EH (cell line): Measurements from ENCODE around the gene TSEN15.
"Not testable (repeated sequence)": the region's sequence is repeated elsewhere in the genome, so short reads cannot be mapped to it uniquely, and the experiment has no call there.

Source experiments
- DNase-seq: peaks from one replicate; pipeline ENCODE4 v3.0.0-alpha.2; 2015; ENCODE audit warnings: low read depth

Gene TSEN15

DNA sequence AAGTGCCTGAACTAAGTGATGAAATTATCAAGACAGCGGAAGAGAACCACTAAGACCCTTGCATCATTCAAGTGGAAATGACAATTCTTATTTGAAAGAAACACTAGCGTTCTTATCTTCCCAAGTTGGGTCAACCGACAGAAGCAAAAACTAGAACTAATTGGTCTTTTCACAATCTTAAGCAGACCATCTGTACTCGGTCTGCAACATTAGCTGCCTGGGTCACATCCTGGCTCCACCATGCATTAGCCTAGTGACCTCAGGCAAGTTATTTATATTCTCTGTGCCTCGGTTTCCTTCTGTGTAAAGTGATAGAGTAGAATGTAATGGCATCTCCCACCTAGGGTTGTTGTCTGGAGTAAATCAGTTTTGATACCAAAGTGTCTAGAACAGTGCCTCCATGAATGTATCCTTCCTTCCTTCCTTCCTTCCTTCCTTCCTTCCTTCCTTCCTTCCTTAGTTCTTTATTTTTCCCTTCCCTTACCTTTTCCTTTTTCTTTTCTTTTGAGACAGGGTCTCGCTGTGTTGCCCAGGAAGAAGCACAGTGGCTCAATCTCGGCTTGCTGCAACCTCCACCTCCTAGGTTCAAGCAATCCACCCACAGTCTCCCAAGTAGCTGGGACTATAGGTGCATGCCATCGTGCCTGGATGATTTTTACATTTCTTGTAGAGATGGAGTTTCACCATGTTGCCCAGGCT is 20.0 kb upstream of the TSEN15 start:
- DNase-seq, result no peak

DNA sequence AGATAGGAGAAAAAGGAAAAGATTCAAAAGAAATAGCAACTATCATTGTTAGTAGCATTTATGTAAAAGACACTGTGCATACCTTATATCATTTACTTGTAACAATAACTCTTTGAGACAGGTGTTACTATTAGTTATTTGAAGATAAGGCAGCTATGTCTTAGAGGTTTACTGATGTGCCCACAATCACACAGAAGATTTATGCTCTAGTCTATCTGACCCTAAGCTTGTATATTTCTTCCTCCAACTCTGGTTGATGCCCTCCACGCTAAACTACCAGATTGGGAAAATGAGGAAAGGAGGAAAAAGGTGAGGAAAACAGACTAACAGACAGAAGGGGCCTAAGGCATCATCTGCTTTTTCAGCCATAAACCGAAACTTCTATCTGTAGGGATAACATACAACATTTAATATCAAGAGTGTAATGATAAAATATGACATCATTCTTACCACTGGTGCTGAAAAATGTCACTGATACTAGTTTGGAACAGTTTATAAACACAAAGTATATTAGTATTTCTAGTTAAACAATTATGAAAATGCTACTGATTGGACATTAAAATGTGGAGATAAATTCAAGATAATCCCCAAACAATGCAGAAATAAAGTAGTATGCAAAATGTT is 19.1 kb upstream of the TSEN15 start:
- DNase-seq, result no peak

DNA sequence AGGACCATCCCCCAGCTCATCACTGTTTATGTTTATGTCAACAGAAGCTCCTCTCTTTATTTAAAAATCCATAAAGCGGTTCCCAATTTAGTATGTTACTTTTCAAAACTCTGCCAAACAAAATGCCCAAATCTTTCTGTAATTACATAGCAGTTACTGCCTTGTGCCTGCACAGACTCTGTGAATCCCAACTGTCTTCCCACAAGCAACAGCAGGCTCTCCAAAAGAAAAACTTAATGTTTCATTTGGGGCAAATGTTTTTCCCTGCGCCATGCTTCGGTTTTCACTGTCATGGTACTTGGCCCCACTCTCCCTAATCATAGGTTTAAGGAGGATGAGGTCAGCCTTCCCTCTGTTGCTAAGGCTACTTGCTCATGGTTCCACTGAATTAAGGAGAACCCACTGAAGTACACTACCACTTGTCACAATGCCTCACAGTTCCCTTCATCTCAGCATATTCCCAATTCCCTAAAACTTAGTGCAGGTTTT is 18.6 kb upstream of the TSEN15 start:
- no peak for DNase-seq

DNA sequence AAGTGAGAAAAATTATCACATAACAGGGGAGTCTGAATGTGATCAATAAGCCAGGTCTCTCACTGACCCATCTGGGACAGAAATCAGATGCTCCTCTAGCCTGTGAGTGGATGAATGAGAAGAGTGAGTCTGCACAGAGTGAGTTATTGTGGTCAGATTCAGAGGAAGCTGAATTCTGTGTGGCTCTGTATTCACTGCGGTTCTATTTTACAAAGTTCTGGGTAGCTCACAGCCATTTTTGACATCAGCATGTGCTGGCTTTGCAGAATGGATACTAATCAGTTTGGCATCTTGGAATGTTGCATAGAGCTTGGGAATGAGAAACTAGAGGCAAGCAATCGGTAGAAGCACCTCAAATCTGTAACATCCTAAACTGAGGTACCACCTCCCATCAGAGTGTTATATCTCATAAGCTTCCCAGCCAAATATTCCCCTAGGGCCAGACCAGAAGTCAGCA is 17.8 kb upstream of the TSEN15 start:
- peak; percentile 64 for DNase-seq

DNA sequence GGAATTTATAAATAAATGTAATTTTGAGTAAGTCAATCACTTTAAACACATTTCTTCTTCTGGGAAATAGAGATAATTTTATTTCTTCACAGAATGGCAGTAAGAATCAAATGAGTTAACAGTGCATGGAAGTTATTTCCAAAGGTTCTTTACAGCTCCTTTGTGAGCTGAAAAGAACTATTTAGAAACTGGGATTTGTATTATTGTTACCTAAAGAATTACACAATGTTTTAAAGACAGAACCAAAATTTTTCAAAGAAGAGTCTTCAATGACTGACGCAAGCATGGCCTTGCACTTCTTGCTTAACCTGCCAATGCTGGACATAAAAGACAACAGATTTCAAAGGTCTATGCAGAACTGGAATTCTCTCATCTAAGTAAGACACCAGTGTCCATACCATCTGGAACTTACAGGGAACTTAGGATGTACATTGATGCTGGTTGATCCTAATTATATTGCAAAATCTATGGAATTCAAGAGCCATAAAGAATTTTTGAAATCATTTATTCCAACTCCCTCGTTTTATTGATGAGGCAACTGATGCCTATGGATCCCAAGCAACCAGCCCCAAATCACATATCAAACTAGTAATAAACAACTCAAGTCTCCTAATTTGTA is 16.7 kb upstream of the TSEN15 start:
- no peak for DNase-seq

DNA sequence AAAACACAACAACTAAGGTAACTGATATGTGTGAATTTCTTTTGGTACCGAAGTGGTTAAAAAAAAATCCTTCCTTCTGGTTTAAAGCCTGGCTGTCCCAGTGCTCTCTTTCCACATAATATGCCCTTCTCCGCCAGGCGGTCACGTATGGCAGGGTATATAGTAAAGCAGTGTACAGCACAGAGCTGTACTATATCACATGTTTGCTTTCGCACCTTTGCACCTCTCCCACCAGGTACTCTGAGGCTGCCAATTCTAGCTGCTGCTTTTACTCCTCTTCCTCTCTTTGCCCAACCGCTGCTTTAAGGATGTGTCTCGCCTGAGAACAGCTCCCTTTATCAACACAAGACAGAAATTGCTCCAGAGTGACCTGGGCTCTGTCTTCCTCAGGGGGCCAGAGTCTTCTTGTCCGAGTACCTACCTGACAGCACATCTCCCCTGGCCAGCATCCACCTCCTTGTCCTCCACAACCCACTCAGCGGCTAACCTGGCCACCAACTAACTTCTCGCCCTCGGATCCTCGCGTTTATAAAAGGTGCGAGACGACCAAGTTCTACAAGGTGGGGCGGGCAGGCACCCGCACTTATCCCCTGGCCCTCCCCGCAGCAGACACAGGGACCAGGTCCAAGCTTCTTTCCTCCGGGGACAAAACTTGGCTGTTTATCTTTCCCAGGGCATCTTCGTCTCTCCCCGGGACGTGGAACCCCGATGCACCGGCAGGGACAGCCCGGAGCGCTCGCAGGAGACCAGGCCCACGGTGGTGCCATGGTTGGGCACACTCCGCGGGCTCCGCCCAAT is 15.6 kb upstream of the TSEN15 start:
- no peak for DNase-seq

DNA sequence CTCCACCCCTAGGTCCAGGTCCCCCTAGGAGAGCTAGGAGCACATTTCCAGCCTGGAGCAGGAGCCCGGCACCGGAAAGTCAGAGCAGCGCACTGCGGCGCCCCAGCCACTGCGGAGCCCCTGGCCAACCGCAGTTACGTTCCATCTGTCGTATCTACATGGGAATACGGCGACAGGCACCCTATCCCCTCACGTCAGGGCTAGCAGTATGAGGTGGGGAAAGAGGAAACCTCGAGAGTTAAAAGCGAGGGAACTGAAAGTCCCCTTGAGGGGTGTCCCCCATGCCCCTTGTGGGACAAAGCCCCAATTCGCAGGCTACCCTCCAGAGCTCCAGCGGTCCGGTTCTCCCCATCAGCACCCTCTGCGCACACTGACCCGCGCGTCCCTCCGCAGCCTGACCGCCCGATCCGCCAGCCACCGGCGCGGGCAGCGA is 15.0 kb upstream of the TSEN15 start:
- DNase-seq, result peak; percentile 39

DNA sequence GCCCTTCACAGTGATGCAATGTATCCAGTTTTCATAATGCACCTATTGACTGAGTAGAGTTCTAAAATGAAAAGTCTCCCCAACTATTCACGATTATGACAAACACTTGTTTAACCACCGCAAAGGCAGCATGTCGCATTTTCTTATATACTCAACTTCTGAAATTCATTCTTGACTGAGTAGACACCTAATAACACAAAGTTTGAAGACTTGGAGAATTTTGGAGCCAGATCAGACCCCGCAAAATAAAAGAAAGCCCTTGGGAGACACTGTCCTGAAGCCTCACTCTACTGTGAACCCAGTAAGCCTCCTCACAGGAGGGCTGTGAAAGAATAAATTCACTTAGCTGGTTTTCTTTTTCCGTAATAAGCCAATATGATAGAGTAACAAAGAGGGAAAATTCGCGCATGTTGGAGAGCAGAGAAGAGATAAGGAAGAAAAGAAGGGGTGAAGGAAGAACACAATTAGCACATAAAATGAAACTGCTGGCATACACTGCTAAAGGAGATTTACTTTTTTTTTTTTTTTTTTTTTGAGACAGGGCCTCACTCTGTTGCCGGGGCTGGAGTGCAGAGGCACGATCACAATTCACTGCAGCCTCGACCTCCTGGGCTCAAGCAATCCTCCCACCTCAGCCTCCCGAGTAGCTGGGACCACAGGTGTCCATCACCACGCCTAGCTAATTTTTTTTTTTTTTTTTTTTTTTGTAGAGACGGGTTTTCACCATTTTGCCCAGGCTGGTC is 13.5 kb upstream of the TSEN15 start:
- no peak for DNase-seq

DNA sequence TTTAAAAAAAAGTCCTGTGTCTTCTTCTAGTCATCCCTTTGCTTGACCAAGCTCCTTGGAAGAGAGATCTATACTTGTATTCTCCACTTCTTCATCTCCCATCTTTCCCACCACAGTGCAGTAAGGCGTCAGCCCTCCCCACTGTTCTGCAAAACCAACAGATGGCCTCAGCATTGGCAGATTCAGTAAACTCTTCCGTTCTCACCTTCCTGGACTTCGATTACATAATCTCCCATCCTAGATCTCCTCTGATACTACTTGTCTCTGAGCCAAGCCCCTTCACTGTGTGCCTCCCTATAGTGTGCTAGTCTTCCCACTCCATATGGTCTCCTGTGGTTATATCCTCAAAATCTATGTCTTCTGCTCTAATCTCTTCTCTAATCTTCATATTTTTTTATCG is 12.4 kb upstream of the TSEN15 start:
- no peak for DNase-seq

DNA sequence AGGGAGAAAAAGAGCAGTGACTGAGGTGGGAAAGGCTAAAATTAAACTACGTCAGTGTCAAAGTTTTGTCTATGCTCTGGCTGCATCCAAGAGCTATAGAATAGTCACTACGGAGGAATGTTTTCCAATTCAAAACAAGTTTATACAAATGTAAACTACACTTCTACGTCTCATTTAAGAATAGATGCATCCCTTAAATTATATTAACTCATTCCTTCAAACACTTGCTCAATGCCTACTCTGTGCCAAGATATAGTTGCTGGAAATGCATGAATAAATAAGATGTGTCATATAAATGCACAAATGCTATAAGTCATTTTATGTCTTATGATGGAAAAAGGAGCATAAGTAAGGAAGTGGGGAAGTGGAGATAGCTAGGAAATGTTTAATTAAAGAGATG is 9.8 kb upstream of the TSEN15 start:
- DNase-seq, result no peak

DNA sequence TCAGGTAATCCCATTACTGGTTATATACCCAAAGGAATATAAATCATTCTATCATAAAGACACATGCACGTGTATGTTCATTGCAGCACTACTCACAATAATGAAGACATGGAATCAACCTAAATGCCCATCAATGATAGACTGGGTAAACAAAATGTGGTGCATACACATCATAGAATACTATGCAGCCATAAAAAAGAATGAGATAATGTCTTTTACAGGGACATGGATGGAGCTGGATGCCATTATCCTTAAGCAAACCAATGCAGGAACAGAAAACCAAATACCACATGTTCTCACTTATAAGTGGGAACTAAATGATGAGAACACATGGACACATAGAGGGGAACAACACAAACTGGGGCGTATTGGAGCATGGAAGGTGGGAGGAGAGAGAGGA is 8.2 kb upstream of the TSEN15 start:
- not testable (repeated sequence) for DNase-seq

DNA sequence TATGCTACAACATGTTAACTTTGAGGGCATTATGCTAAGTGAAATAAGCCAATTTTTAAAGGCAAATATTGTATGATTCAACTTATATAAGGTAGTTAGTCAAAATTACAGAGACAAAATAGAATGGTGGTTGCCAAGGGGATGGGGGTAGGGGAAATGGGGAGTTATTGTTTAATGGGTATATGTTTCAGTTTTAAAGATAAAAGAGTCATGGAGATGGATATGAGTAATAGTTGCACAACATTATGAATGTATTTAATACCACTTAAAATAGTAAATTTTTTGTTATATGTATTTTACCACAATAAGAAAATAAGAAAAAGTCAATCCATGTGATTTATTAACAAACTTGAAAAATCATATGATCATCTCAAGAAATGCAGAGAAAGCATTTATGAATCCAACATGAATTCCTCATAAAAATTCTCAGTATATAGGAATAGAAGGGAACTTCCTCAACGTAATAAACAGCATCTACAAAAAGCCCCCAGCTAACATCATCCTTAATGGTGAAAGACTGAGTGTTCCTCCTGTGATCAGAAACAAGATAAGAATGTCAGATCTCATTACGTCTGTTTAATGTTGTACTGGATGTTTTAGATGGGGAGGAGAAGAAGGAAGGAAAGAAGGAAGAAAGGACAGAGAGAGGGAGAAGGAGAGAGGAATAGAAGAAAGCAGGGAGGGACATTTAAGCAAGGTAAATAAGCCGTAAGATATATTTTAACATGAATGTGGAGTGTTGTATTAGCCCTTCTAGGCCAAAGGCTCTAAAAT is 6.7 kb upstream of the TSEN15 start:
- DNase-seq, result no peak

DNA sequence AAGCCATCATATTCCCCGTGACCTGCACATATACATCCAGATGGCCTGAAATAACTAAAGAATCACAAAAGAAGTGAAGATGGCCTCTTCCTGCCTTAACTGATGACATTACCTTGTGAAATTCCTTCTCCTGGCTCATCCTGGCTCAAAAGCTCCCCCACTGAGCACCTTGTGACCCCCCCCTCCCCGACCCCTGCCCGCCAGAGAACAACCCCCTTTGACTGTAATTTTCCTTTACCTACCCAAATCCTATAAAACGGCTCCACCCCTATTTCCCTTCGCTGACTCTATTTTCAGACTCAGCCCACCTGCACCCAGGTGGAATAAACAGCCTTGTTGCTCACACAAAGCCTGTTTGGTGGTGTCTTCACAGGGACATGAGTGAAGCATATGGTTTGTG is 4.0 kb upstream of the TSEN15 start:
- DNase-seq, result not testable (repeated sequence)

DNA sequence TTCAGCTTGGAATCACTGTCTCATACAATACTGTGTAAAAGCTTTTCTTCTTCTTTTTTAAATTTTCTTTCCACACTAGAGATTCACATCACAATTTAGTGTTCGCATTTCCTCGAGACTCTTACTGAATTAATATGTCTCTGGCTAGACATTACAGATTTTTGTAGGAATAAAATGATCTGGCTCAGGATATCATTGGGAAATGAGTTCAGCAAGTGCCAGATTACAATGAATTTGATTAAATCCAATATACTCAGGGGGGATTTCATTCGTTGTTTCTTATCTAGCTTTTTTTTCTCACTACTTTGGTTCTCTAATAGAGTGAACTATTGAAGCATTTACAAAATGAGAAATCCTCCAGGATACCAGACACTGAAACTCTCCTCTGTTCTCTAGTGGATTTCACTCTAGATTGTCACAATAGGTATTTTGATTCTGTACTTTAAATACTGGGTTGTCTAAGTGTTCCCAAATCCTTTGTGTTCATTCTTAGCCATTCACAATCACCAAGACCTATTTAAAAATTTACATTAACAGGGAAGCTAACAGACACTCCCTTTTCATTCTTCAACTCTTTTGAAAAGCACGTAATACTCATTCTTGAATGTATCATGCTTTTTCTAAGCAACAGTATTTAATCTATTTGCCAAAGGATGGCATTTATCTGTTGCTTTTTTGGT is 2.8 kb upstream of the TSEN15 start:
- no peak for DNase-seq

DNA sequence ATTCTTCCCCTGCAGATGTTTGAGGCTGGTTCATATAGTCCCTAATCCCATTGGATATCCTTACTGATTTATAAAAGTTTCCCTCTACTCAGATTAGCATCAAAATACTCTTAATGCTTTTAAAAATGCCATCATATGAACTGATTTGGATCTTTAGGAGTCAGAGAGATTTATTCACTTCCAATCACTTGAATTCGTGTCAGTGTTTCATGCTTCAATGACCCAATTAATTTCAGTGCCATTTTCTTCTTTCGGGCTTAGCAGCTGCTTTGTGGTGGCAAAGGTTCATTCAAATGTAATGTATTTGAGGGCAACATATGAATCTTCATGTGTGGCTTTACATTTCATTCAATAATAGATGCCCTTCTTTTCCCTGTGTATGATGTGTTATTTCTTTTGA is 2.2 kb upstream of the TSEN15 start:
- DNase-seq, result no peak

DNA sequence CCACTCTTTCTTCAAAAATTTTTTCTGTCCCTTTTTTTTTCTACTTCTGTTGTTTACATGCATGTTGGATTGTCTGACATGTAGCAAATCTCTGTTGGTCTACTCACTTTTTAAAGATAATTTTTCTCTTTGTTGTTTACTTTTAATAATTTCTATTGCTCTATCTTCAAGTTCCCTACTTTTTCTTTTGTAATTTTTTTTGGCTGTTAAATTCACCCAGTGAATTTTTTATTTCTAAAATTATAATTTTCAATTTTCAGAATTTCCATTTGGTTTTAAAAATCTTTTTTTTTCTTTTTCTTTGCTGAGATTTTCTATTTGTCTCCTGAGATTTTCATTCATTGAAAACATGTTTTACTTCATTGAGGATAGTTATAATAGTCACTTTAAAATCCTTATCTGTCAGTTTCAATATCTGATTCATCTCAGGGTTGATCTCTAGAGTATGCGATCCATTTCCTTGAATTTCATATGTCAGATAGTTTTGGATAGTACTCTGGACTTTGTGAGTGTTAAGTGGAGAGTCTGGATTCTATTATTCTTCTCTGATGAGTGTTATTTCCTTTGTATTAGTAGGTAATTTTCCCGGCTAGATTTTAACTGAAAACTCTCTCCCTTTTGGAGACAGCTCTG is 1.6 kb upstream of the TSEN15 start:
- no peak for DNase-seq

DNA sequence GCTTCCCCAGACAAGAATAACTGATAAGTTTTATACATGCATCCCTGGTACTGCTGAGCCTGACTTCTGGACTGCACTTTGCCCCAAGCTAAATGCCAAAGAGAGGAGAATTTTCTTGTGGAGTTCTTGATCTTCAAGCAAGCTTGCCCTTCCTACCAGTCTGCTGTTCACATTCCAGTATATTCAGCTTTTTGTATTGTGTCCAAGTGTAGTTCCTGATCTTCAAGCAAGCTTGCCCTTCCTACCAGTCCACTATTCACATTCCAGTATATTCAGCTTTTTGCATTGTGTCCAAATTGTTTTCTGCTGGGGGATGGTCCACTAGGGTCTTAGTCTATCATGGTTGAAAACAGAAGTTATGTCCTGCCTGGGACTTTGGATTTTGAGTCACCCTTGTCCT is 894 bp upstream of the TSEN15 start:
- peak; percentile 56 for DNase-seq

DNA sequence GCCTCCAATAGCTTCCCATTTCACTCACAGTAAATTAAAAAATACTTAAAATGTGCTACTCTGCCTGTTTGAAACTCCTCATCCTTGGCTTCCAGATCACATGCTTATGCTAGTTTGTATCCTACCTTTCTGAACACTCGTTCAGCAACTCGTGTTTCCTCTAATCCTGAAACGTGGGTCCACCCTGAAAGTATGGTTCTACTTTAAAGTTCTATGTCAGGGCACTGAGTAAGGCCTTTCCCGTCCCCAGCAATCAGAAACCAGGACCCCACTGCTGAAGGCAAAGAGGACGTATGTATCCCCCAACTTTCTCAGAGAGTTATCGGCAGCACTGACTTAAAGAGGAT is 419 bp upstream of the TSEN15 start:
- DNase-seq, result no peak

DNA sequence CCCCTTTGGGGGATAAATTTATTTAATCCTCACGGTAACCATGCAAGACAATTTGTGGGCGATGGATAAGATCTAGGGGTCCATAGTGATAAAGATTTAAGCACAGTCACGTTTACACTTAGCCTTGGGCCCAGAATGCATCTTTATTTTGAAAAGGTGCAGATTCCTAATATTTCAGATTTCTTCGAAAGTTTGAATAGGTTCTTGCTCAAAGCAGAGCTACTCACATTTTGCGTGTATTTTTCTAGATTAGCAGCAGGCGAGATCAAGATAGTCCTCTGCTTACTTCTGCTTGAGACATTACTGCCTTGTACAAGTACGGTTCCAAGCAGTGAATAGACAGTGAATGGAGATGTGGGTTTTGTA is 647 bp downstream of the TSEN15 start:
- no peak for DNase-seq

DNA sequence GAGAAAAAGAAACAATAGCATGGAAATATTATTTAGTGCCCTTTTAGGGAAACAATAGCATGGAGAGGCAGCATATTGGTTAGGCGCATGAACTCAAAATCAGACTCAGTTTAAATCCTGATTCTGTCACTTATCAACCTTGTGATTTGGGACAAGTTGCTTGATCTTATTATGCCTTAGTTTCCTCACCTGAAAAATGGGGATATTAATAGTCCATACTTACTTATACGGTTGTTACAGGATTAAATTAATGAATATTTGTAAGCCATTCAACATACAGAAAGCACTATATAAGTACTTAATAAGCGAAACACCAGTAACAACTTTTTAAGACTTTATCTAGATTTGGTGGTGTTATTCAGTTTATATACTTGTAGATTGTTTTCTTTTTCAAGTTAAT is 1.2 kb downstream of the TSEN15 start:
- DNase-seq, result no peak
